WTC11 (cell line): Measurements from ENCODE around the gene CRK.

Experiments
- CREB1 ChIP-seq: sonication (generic); formaldehyde crosslinking; IDR thresholded peaks from 2 replicates; pipeline ENCODE4 v1.8.0; 2023; ENCODE audit warnings: mild to moderate bottlenecking, missing genetic modification reagents
- CTCF ChIP-seq: fragments of 200-600 bp; IDR thresholded peaks from 2 replicates; pipeline ENCODE4 v1.8.0; 2022; ENCODE audit warnings: antibody characterized with exemption
- ELF4 ChIP-seq: sonication (generic); formaldehyde crosslinking; IDR thresholded peaks from 2 replicates; pipeline ENCODE4 v1.8.1; 2022; ENCODE audit warnings: low read depth, mild to moderate bottlenecking, moderate library complexity, missing genetic modification reagents
- FOXP1 ChIP-seq: sonication (generic); formaldehyde crosslinking; IDR thresholded peaks from 2 replicates; pipeline ENCODE4 v1.8.0; 2022; ENCODE audit warnings: missing genetic modification reagents, mild to moderate bottlenecking, moderate library complexity, borderline replicate concordance
- GABPB1 ChIP-seq: sonication (generic); formaldehyde crosslinking; IDR thresholded peaks from 2 replicates; pipeline ENCODE4 v1.8.1; 2023; ENCODE audit warnings: mild to moderate bottlenecking, missing genetic modification reagents
- NR3C1 ChIP-seq: sonication (generic); formaldehyde crosslinking; conservative IDR thresholded peaks from 2 replicates; pipeline ENCODE4 v1.8.1; 2023; ENCODE audit warnings: low read depth, mild to moderate bottlenecking, missing genetic modification reagents
- SMAD3 ChIP-seq: sonication (generic); formaldehyde crosslinking; IDR thresholded peaks from 2 replicates; pipeline ENCODE4 v1.8.0; 2022; ENCODE audit warnings: missing genetic modification reagents, mild to moderate bottlenecking, borderline replicate concordance
- TEAD4 ChIP-seq: sonication (generic); formaldehyde crosslinking; IDR thresholded peaks from 2 replicates; pipeline ENCODE4 v1.8.0; 2022; ENCODE audit warnings: mild to moderate bottlenecking, missing genetic modification reagents
- ZNF121 ChIP-seq: sonication (generic); formaldehyde crosslinking; IDR thresholded peaks from 2 replicates; pipeline ENCODE4 v1.8.0; 2023; ENCODE audit warnings: missing genetic modification reagents
- ZNF138 ChIP-seq: sonication (generic); formaldehyde crosslinking; conservative IDR thresholded peaks from 2 replicates; pipeline ENCODE4 v1.8.1; 2022; ENCODE audit warnings: mild to moderate bottlenecking, moderate library complexity, missing genetic modification reagents
- TF ChIP-seq, protein P1 (sequence below): sonication (generic); formaldehyde crosslinking; IDR thresholded peaks from 2 replicates; pipeline ENCODE4 v1.8.1; 2022; ENCODE audit warnings: mild to moderate bottlenecking, missing genetic modification reagents, moderate library complexity, borderline replicate concordance
- TF ChIP-seq, protein P2 (sequence below): sonication (generic); formaldehyde crosslinking; IDR thresholded peaks from 2 replicates; pipeline ENCODE4 v1.8.1; 2023; ENCODE audit warnings: mild to moderate bottlenecking, missing genetic modification reagents, moderate library complexity

DNA sequence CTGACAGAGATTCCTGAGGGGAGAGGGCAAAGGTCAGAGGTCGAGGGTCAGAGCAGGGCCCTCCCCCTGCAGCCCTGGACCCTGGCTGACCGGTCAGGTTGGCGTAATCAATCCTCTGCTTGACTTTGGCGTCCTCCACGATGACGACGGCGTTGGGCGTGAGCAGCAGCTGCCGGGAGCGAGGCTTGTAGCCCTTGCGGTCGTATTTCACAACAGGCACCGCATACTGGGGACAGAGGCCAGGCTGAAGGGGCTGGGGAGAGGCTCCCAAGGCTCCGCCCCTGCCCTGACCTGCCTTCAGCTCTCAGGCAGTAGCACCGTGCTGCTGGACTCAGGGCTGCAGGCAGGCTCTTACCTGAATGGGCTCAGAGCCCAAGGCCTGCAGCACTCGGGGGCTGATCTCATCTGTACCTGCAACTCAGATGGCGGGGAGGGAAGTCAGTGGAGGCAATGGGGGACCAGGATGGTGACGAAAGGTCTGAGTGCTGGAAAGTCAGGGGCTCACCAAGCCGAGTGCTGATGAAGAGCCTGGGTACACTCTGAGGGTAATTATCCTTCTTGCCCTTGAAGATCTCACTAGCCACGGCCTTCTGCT lies 12.0 kb upstream of the CRK start:
- TF ChIP-seq CTCF (no peak), ZNF138 (CRISPR knock-in tag) (no peak), TEAD4 (CRISPR knock-in tag) (no peak), SMAD3 (CRISPR knock-in tag) (no peak), NR3C1 (no peak), CREB1 (CRISPR knock-in tag) (no peak), GABPB1 (CRISPR knock-in tag) (peak; percentile 47; the same call in 1 of the 2 replicates), FOXP1 (CRISPR knock-in tag) (no peak), ELF4 (CRISPR knock-in tag) (no peak), ZNF121 (CRISPR knock-in tag) (no peak)
- TF ChIP-seq, protein P1, sequence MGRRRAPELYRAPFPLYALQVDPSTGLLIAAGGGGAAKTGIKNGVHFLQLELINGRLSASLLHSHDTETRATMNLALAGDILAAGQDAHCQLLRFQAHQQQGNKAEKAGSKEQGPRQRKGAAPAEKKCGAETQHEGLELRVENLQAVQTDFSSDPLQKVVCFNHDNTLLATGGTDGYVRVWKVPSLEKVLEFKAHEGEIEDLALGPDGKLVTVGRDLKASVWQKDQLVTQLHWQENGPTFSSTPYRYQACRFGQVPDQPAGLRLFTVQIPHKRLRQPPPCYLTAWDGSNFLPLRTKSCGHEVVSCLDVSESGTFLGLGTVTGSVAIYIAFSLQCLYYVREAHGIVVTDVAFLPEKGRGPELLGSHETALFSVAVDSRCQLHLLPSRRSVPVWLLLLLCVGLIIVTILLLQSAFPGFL = no peak
- TF ChIP-seq, protein P2, sequence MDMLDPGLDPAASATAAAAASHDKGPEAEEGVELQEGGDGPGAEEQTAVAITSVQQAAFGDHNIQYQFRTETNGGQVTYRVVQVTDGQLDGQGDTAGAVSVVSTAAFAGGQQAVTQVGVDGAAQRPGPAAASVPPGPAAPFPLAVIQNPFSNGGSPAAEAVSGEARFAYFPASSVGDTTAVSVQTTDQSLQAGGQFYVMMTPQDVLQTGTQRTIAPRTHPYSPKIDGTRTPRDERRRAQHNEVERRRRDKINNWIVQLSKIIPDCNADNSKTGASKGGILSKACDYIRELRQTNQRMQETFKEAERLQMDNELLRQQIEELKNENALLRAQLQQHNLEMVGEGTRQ (CRISPR knock-in tag) = no peak
